Stimulated activated CD8-positive, alpha-beta memory T cell treated with anti-CD3 and anti-CD28 coated beads, Interleukin-4, amount 100 ng/mL, for 24 hours (primary cell): Measurements from ENCODE around the gene EPB41L3.
"Not testable (repeated sequence)": the region's sequence is repeated elsewhere in the genome, so short reads cannot be mapped to it uniquely, and the experiment has no call there.

Experiments
- DNase-seq: peaks from one replicate; pipeline ENCODE4 v3.0.0-alpha.2; 2020; ENCODE audit warnings: low read depth

Gene EPB41L3

GRCh38 chr18:5496305-5496704 is 47.5 kb downstream of the EPB41L3 start:
- DNase-seq: no peak

GRCh38 chr18:5490753-5491480 is 52.9 kb downstream of the EPB41L3 start:
- no peak for DNase-seq

GRCh38 chr18:5488844-5489243 is 55.0 kb downstream of the EPB41L3 start:
- no peak for DNase-seq

- DNase-seq: not testable (repeated sequence)
Observed at GRCh38 chr18:5488044-5488443, 55.8 kb downstream of the EPB41L3 start.

- DNase-seq: no peak
Observed at GRCh38 chr18:5484526-5484925, 59.3 kb downstream of the EPB41L3 start.

GRCh38 chr18:5481621-5482020 is 62.2 kb downstream of the EPB41L3 start:
- no peak for DNase-seq

- DNase-seq: no peak
Observed at GRCh38 chr18:5478261-5478660, 65.5 kb downstream of the EPB41L3 start.

GRCh38 chr18:5476961-5477800 is 66.6 kb downstream of the EPB41L3 start:
- DNase-seq: no peak

- DNase-seq: no peak
Observed at GRCh38 chr18:5475267-5475666, 68.5 kb downstream of the EPB41L3 start.

GRCh38 chr18:5469340-5469739 is 74.5 kb downstream of the EPB41L3 start:
- DNase-seq: no peak

- DNase-seq: no peak
Observed at GRCh38 chr18:5468394-5468793, 75.4 kb downstream of the EPB41L3 start.

GRCh38 chr18:5467671-5468070 is 76.1 kb downstream of the EPB41L3 start:
- no peak for DNase-seq

GRCh38 chr18:5466256-5466655 is 77.5 kb downstream of the EPB41L3 start:
- DNase-seq: no peak

GRCh38 chr18:5464251-5464650 is 79.5 kb downstream of the EPB41L3 start:
- DNase-seq: no peak

GRCh38 chr18:5463831-5464230 is 80.0 kb downstream of the EPB41L3 start:
- DNase-seq: no peak

- no peak for DNase-seq
Observed at GRCh38 chr18:5463390-5463789, 80.4 kb downstream of the EPB41L3 start.

- no peak for DNase-seq
Observed at GRCh38 chr18:5462227-5462626, 81.6 kb downstream of the EPB41L3 start.

GRCh38 chr18:5461041-5461440 is 82.8 kb downstream of the EPB41L3 start:
- DNase-seq: no peak

GRCh38 chr18:5457462-5457957 is 86.3 kb downstream of the EPB41L3 start:
- DNase-seq: no peak

GRCh38 chr18:5456577-5457461 is 87.0 kb downstream of the EPB41L3 start:
- DNase-seq: no peak

- DNase-seq: no peak
Observed at GRCh38 chr18:5455674-5456073, 88.1 kb downstream of the EPB41L3 start.

- no peak for DNase-seq
Observed at GRCh38 chr18:5452943-5453443, 90.8 kb downstream of the EPB41L3 start.
